Stimulated activated CD8-positive, alpha-beta memory T cell treated with anti-CD3 and anti-CD28 coated beads, Interleukin-15, amount 100 ng/mL, for 24 hours (primary cell): ENCODE measurements around the gene SLC5A3.
A peak's percentile ranks its signal among the peaks of the same experiment; 100 is the strongest.

Experiments used
- DNase-seq: peaks from one replicate; pipeline ENCODE4 v3.0.0-alpha.2; 2020; ENCODE audit warnings: low read depth

The SLC5A3 gene

DNA sequence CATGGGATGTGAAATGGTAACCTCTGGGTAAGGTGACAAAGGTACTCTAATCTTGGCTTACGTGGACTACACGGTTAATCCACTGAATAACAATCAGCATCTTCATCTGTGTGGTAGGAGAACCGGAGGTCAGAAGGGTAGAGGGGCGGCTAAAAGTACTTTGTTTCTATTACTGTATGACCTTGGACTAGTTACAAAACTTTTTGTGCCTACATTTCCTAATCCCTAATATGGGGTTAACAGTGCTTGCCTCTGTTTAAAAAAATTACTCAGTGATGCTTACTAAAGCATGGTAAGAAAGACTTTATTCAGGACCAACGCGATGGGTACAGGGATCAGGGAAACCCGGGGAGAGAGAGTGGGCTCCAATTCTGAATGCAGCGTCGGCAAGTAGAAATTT, 1.7 kb upstream of the SLC5A3 start:
- no peak for DNase-seq

DNA sequence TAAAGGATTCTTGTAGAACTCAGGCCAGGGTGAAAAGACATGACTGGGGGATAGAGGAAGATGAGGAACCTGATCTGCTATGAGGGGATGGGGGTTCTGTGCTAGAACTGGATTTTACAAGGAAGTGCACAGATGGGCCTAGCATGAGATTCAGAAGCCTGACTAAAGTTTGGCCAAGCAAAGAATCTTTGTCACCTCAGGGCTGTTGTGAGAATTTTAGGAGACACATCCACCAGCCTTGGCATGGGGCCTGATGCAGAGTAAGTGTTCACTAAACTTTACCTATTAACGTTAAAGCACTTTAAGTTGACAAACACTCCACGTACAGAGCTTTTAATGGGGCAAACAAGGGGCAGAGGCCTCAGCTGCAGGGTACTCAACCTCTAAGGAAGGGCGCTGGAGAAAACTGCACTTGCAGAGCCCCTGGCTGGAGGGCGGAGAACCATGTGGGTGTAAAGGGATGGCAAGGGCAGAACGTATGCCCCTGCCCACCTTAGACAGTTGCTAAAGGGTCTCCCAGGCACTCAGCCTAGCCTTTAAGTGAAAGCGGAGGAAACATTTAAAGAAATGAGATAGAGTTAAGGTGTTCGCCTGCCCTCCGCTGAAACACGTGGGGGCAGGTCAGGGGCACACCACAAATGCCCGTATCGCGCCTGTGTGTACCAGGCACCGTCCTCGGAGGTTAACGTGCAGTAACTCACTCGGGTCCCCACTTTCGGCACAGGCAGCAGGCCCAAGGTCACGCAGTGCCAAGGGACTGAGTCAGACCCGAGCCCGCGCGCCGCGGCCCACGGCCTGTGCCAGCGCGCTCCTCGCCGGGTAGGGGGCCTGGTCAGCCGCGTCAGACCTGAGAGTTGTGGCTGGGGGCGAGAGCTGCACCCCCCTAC, 990 bp upstream of the SLC5A3 start:
- no peak for DNase-seq

DNA sequence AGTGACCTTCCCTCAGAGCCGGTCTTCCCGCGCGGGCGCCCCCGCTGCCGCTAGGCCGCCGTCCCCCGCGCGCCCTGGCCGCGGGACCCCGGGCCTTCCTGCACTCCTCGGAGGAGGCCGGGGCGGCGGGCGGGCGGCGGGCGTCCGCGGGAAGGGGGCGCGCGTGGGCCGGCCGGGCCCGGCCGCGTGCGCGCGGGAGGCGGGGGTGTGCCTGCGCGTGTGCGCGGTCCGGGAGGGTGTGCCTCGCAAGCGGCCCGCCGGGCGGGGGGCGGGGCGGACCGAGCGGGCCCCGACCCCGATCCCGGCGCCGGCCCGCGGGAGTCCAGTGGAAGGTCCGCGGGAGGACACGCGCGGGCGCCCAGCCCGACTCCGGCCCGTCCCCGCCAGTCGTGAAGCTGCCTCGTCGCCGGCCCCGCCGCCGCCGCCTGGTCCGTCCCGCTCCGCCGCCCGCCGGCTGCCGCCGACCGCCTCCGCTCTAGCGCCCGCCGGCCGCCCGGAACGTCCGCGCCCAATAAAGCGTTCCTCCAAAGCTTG, 438 bp downstream of the SLC5A3 start:
- peak; percentile 28 for DNase-seq

DNA sequence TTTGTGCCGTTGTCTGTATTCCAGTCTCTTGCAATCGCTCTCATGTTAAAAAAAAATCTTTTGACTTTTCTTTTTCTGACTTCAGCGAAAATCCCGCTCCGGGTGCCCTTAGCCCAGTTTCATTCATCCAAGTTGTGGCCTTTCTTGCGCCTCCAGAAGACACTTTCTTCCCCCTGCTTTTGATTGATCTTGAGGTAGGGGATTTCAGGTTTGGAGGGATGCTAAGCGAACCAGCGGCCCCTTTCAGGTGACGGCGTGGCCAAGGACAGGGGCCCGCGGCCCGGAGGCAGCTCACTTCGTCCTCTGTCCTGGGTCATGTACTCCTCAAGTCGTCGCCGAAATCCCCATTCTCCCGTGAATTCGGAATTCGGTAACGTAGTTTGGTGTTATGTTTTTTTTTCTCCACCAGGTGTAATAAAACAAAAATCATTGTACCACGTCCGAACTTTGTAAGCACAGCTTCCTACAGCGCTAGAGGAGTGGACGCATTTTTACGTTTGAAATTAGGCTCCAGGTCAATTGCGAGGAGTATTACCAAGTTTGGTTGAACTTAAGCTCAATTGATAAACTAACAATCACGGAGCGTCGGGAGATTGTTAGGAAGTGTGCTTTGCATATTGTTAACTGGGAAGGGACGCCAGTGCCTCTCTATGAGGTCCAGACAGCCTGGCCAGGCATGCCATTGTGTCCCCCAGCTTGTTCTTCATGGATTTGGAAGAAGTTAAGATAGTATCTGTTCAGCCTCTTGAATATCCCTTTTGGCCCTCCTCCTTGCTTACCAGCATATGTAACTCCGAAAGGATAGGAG, 1.1 kb downstream of the SLC5A3 start:
- DNase-seq: no peak

DNA sequence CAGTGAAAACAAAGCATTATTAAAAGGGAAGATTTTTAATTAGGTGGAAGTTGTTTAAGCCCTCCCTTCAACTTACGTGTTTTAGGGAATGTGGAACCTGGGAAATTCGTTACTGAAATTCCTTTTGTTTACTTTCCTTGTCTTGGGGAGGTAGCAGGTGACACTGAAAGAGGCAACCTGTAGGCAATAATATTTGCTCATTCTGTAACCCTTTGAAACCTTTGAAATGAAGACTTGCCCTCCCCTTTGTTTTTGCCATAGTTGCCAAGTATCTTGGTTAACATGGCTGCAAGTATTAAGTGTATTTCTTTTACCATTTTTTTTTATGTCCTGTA, 1.7 kb downstream of the SLC5A3 start:
- DNase-seq: no peak

DNA sequence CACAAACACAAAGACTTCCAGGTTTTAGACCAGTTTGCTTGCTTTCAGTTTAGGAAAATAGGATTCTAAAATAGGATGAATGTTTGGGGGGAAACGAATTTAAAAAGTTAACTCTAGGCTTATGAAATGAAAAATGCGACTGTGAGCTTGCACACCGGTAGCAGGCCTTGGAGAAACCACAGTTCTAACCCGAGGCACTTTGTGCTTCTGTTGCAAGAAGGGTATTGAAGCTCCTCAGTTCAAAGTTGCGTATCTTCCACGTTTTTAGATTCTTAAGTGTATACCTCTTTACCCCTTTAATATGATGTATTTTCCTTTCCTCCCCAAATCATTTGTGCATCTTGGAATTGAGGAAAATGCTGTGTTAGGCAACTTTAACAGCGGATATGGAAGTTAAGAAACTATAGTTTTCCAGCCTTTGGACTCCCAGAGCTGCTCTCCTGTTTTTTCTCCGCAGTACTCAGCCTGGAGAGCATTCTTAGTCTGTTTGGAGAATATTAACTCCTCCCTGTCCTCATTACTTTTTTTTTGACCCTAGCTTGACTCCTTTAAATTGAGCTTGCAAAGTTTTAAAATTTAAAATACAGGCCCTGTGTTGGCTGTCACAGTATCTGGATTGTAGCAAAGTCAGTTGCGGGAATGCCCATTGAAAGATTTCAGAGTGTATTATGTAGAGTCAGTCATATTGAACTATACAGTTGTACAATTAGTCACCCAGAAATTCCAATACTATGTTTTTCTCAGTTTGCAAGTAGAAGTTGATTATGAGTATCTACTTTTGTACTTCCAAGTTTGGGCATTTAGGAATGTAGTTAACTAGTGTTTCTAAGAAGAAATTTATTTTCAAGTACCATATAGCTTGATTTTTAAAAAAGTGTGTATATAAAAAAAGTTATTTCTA, 2.6 kb downstream of the SLC5A3 start:
- DNase-seq: no peak

DNA sequence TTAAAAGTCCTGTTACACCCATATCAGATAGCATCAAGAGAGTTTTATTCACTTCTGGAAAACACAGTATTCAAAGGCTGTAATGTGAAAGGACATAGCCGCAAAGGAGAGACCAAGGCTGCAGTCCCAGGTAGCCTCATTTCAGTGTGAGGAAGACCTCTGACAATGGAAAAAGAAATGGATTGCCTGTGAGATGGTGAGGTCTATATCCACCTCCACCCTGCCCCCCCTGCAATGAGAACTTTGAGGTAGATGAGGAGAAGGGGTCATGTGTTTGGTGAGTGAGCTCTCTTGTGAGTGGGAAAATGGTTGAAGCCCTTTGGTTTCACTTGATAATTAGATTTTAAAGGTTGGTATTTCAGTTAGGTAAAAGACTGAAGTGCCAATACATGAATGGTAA, 3.5 kb downstream of the SLC5A3 start:
- no peak for DNase-seq

DNA sequence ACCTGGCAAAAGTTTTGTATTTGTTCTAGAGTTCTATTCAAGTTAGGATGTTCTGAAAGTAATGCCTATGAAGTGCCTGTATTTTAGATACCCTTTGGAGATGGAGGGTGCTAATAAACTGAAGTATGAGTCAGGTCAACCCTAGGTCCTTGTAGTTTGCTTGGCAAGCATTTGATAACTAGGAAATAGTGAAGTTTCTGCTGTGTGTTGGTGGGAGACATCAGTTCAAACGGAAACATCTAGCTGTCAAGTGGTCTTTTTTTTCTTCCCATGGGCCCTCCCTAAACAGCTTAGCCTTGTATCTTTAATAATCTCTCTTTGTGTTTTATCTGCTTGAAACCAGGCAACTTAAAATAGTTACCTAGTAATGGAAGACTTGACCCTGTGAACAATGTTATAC, 4.5 kb downstream of the SLC5A3 start:
- DNase-seq: no peak

DNA sequence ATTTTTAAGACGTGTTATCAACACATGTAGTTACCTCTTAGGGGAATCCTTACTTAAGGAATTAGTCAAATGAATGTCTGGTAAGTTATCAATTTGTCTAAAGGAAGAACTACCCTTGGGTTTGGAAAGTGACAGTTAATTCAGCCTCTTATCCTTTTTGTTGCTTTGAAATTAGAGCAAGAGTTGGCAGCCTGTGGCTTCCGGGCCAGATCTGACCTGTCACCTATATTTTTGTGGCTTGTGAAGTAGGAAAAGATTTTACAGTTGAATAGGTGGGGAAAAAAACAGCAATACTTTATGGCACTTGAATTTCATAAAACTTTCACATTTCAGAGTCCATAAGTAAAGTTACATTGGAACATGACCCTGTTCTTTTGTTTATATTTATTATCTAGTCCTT, 5.5 kb downstream of the SLC5A3 start:
- no peak for DNase-seq

DNA sequence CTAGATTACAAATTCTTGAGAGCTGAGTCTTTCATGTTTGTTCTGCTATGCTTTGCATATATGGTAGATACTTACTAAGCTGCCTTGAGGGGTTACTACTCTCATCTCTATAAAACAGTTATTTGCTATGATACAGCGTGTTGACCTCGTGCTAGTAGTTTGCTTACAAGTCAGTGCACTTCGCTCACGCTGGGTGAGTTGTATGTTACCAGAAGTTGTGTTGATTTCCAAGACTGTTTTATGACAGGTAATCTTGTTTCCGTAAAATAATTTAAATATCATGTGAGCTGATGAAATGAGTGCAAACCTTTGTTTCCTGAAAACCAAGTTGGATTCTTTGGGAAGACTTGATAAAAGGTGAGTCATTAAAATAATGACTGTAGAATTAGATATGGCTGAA, 7.3 kb downstream of the SLC5A3 start:
- no peak for DNase-seq

DNA sequence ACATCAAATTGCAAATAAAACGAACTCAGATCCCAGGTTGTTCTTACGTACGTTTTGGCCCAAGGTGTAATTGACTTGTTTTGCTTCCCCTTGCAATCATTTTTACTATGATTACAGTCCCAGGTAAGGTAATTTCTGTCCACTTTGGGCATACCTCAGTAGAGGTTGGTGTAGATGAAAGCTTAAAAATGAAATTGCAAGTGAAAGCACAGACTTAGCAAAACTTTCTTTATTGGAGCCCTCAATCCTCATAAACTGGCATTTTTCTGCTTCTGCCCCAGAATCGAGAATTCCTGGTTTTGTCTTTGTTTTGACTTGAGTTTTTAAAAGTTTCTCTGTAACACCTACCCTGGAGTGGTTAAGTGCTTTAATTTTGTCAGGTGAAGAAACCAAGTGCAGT, 9.4 kb downstream of the SLC5A3 start:
- no peak for DNase-seq

DNA sequence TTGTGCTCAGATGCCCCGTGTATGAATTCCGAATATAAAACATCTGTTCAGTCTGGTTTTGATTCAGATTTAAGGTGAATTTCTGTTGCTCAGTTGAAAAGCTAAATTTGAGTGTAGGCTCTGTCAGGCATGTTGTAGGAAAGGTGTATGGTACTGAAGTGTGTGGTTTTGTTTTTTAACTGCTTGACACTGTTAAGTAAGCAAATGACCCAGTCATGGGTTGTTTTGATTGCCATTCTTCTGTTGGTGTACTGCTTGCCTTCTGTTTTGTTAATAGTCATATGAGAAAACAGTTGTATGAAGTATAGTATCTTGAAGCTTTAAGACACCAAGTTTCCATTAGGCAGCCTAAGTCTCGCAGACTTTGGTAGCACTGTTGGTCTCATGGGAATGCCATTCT, 10.0 kb downstream of the SLC5A3 start:
- no peak for DNase-seq

DNA sequence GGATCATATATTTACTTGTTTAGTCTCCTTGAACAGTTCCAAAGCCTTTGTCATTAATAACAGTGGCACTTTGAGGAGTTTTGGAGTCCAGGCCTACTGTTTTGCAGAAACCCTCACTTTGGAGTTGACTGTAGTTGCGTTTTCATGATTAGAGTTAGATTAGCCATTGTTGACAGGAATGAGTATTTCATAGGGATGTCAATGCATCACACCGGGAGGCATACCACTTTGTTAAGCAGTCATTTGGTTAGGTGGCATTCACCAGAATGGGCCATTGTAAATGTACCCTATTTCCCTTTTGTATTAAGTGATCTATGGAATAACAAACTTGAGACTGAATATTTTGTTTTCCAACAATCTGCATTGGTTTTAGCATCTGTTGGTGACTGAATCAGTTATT, 11.8 kb downstream of the SLC5A3 start:
- no peak for DNase-seq

DNA sequence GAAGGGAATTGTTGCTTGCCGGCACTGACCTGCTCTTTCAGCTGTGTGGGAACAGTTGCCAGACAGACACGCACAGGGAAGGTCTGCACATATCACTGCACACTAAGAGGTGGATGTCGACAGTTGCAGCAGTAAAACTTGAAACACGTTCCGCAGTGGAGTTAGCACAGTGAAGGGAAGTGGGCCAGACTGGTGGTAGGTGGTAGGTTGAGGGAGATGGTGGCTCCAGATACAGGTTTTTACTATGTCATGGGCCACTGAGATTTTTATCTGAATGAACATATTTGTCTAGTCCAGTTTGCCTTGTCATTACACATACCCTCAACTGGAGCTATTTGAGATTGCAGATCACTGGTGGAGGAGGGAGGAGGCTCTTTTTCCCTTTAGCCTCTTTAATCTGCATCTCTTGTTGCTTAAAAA, 13.5 kb downstream of the SLC5A3 start:
- DNase-seq: no peak

DNA sequence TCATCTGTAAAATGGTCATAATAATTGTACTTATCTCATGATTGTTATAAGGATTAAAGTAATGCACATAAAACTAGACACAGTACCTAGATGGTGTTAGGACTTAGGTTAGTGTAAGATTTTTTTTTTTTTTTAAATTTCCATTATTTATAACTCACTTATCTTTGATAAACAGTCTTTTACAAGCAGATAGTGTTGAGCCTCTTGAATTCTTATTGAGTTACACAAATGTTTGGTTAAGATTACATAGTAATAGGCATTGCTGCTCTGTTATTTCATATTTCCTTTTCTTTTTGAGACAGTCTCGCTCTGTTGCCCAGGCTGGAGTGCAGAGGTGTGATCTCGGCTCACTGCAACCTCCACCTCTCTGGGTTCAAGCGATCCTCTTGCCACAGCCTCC, 15.4 kb downstream of the SLC5A3 start:
- no peak for DNase-seq

DNA sequence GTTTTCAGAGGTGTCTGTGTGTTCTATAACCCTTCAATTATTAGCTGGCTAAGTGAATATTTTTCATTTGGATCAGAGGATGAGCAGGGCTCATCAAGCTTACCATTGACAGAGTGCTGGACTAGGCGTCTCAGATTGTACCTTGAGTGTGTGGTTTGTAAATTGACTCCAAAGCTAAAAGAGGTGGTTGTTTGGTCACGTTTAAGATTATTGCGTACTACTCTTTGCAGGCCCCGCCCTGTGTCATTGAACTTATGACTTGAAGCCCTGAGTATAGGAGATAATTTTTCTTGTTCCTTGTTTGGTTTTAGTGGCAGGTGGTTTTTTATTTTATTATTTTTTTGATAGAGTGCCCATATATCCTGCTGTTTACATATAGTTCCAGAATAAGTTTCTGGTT, 17.7 kb downstream of the SLC5A3 start:
- DNase-seq: no peak

DNA sequence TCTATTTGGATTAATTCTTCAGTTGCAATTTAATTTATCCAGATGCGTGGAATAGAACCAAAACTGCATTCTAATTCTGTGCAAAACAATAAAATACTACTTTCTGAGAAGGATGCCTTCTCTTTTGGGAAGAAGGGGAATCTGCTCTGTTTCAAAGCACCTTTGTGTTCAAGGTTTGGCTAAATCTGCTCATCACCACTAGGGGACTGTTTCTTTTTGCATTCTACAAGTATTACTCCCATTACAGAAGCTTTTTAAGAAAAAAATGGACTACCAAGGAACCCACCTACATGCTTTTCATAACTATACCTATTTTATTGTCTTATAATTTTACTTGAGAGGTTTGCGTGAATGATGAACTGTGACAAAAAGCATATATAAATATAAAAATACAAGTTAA, 18.2 kb downstream of the SLC5A3 start:
- DNase-seq: no peak

DNA sequence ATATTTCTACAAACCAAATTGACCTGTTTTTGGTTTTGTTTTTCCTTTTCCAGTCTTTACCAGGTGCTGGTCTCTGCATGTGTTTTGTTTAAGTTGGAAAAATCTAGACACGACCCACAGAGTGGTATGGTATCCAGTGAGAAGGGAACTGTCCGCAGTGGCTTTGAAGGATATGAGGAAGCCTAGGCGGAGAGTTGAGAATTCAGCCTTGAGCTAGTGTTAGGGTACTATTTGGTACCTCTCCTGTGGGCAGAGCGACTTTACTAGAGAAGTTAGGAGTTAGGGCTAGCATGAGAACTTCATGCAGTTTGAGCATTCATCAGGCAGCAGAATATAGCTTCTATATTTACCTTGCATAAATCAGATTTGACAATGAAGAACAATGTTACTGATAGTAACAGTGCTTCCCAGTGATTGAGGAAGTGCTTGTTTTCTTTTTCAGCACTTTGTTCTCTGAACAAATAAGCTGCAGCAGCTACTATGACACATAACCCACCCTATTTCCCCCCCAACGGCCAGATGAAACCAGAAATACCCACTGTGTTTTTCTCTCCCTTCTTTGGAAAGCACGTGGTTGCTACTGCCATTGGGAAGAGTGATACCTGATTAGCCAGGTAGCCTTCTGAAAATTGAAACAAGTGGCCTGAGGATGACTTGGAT, 19.0 kb downstream of the SLC5A3 start:
- DNase-seq: no peak

DNA sequence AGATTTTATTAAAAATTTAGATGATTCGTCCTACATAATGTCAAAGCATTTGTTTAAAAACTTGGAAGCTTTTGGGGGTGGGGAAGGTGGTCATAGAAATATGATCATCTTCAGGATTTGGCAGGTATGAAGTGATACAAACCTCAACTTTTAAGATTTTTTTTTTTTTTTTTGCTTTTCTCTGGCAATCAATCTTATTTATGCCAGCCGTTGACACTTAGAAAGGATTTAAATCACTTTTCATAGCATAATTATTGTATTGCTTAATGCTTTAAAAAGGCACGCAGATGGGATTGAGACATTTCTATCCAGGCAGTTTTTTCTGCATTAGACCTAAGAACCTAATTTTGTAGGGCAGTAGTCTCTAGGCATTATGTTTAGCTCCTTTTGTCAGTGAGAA, 19.7 kb downstream of the SLC5A3 start:
- DNase-seq: no peak

DNA sequence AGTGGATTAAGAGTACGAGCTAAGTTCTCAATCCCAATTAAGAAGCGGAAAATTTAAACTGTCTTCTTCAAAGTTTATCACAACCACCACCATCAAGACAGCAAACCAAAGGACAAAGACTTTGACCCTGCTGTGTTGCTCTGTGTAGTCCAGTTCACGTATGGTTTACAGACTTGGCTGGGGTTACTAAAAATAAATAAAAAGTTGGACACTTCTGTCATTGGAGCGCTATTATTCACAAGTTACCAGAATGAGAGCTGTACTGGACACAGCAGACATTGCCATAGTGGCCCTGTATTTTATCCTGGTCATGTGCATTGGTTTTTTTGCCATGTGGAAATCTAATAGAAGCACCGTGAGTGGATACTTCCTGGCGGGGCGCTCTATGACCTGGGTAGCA, 21.6 kb downstream of the SLC5A3 start:
- no peak for DNase-seq

DNA sequence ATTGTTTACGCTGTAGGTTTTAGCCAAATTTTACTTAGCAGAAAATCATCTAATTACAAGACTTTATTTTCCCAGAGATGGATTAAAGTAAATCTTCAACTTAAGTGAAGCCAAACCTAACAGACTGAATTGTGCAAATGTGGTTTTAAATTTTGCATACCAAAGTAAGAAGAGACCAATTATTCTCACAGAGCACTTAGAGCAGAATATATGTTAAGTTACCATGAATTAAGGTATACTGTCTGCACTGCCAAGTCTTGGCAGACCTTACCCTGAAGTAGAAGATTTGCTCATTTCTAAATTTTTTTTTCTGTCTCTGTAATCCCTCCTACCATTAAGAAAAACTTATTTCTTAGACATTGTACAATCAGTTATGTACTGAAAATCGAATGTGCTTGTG, 24.1 kb downstream of the SLC5A3 start:
- DNase-seq: no peak

DNA sequence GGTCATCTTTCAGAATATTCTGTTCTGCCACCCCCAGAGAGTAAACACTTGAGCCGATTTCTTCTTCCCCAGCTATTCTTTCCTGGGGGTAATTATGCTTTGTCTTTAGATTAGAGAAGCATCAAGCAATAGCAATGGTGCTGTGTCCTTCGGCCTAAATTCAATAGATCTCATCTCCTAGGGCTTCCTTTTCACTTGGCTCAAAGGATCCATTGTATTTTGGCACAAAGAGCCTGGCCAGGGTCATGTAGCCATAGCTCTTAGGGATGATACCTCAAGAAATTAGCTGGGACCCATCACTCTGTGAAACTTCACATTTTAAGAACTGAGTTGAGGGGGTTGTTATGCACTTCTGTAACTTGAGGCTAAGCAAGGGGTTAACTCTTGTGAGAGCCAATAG, 27.0 kb downstream of the SLC5A3 start:
- DNase-seq: no peak
